Panc1 (cell line): ENCODE results near the gene HNRNPA3. TPM values are rescaled to one million over a fixed set of nuclear protein-coding genes. Genes with fewer than 3 reads are reported as not detected.

Experiments used
- ATAC-seq: fragments of 200-7000 bp; cut with Tn5 transposase; 2 replicates; pipeline ENCODE4 v1.9.1; 2020; ENCODE audit warnings: mild to moderate bottlenecking, moderate library complexity
- BruUV-seq: library from RNA; stranded (reverse); fragments of 400-500 nt; replicated peaks from 2 replicates; lab custom pipeline; 2021; lab: Mats Ljungman, UMichigan
- CTCF ChIA-PET: fragments of 300-600 bp; sonication (Branson Sonifier 250); formaldehyde crosslinking; loops from one replicate; lab custom pipeline; 2022; ENCODE audit warnings: antibody characterized with exemption; lab: Charles Lee
- POLR2A ChIA-PET: fragments of 300-600 bp; sonication (Branson Sonifier 250); formaldehyde crosslinking; loops from one replicate; lab custom pipeline; 2022; ENCODE audit warnings: antibody characterized with exemption; lab: Charles Lee
- DNase-seq: peaks from one replicate; pipeline ENCODE4 v3.0.0-alpha.2; 2010; ENCODE audit warnings: low read depth, low spot score
- H3K27ac ChIP-seq: 2 replicates; pipeline ENCODE4 v1.5.1; 2011; ENCODE audit warnings: mild to moderate bottlenecking, low read length, inconsistent platforms
- H3K27me3 ChIP-seq: fragments of 200-500 bp; sonication (Bioruptor generic); 2 replicates; pipeline ENCODE4 v1.6.0; 2014; ENCODE audit warnings: low read length, inconsistent platforms; ENCODE audit not compliant: control insufficient read depth, insufficient read depth
- H3K36me3 ChIP-seq: fragments of 200-500 bp; sonication (Bioruptor generic); 2 replicates; pipeline ENCODE4 v1.5.1; 2014; ENCODE audit warnings: inconsistent platforms, mild to moderate bottlenecking, low read length, moderate library complexity; ENCODE audit not compliant: control insufficient read depth, insufficient read depth
- H3K4me1 ChIP-seq: 2 replicates; pipeline ENCODE4 v1.5.1; 2011; ENCODE audit warnings: inconsistent platforms, mild to moderate bottlenecking, low read length, moderate library complexity; ENCODE audit not compliant: control insufficient read depth, insufficient read depth
- H3K4me3 ChIP-seq, 2 experiments: 2 replicates each; pipeline ENCODE4 v1.5.1; 2011 to 2012; ENCODE audit warnings: low read depth in 2 of 2, low read length in 2 of 2, mild to moderate bottlenecking in 2 of 2, inconsistent platforms in 1 of 2, moderate library complexity in 1 of 2
- H3K9me3 ChIP-seq: fragments of 200-500 bp; sonication (Bioruptor generic); 2 replicates; pipeline ENCODE4 v1.5.1; 2014; ENCODE audit warnings: low read depth, mild to moderate bottlenecking, inconsistent platforms, low read length, moderate library complexity; ENCODE audit not compliant: control insufficient read depth, insufficient read depth
- CTCF ChIP-seq: fragments of 450-650 bp; IDR thresholded peaks from 2 replicates; pipeline ENCODE4 v1.5.1; 2017; ENCODE audit warnings: mild to moderate bottlenecking
- POLR2AphosphoS5 ChIP-seq: IDR thresholded peaks from 2 replicates; pipeline ENCODE4 v1.6.1; 2012; ENCODE audit warnings: mild to moderate bottlenecking, low read depth, low read length, moderate library complexity
- SIN3A ChIP-seq: IDR thresholded peaks from 2 replicates; pipeline ENCODE4 v1.6.1; 2012; ENCODE audit warnings: low read depth, mild to moderate bottlenecking, low read length, moderate library complexity, borderline replicate concordance; ENCODE audit not compliant: insufficient read depth
- TCF7L2 ChIP-seq: IDR thresholded peaks from 2 replicates; pipeline ENCODE4 v1.6.1; 2011; ENCODE audit warnings: mild to moderate bottlenecking, low read depth, low read length, inconsistent platforms
- in situ Hi-C: cut with HindIII; loops from 2 replicates; pipeline ENCODE4 v1.10.0; 2016; ENCODE audit warnings: low sequenced_read_pairs, low pct_unique_long_range_greater_than_20kb
- intact Hi-C: fragments of 100-400 bp; cut with micrococcal nuclease; formaldehyde crosslinking; loops from one replicate; pipeline ENCODE4 v1.10.0; 2022; ENCODE audit not compliant: unreplicated experiment
- total RNA-seq: library from RNA; stranded (reverse); gene quantifications from one replicate; pipeline ENCODE4 v1.2.1, GENCODE V29; 2021; ENCODE audit not compliant: unreplicated experiment
- TF ChIP-seq, protein P1 (sequence below), 2 experiments: IDR thresholded peaks; 2 replicates each; pipeline ENCODE4 v1.6.1; 2011 to 2012; ENCODE audit warnings: low read depth in 2 of 2, control low read depth in 1 of 2, low read length in 1 of 2, mild to moderate bottlenecking in 1 of 2, moderate library complexity in 1 of 2; ENCODE audit not compliant: insufficient read depth in 1 of 2

Gene HNRNPA3
- total RNA-seq, 1 experiment from 2014 or later, result 228 TPM

- no peaks in the 10 kb centered on the region for H3K9me3 ChIP-seq
- in situ Hi-C loops, result no loop called here
- POLR2A ChIA-PET, result no interaction called here
- no peaks in the 10 kb centered on the region; the same call in 1 of the 2 replicates for H3K36me3 ChIP-seq
- no peak for DNase-seq
- no peak overlapping the region for H3K4me3 ChIP-seq
- H3K4me1 ChIP-seq, result peaks cover 98% of the 10 kb centered on the region
- H3K27me3 ChIP-seq, result no peaks in the 10 kb centered on the region
- no TSS peak for BruUV-seq
- CTCF ChIA-PET, result no interaction called here
- H3K27ac ChIP-seq, result peak overlapping the region; percentile 94
- no peak for ATAC-seq
- intact Hi-C loops, result loop anchor here (10.0 kb wide), 1 partner anchor 150 kb away; the partner anchor contains the start of gene AGPS
- no peak for TF ChIP-seq POLR2AphosphoS5
- TF ChIP-seq SIN3A, result no peak
- TF ChIP-seq CTCF, result no peak
- TF ChIP-seq, protein P1, sequence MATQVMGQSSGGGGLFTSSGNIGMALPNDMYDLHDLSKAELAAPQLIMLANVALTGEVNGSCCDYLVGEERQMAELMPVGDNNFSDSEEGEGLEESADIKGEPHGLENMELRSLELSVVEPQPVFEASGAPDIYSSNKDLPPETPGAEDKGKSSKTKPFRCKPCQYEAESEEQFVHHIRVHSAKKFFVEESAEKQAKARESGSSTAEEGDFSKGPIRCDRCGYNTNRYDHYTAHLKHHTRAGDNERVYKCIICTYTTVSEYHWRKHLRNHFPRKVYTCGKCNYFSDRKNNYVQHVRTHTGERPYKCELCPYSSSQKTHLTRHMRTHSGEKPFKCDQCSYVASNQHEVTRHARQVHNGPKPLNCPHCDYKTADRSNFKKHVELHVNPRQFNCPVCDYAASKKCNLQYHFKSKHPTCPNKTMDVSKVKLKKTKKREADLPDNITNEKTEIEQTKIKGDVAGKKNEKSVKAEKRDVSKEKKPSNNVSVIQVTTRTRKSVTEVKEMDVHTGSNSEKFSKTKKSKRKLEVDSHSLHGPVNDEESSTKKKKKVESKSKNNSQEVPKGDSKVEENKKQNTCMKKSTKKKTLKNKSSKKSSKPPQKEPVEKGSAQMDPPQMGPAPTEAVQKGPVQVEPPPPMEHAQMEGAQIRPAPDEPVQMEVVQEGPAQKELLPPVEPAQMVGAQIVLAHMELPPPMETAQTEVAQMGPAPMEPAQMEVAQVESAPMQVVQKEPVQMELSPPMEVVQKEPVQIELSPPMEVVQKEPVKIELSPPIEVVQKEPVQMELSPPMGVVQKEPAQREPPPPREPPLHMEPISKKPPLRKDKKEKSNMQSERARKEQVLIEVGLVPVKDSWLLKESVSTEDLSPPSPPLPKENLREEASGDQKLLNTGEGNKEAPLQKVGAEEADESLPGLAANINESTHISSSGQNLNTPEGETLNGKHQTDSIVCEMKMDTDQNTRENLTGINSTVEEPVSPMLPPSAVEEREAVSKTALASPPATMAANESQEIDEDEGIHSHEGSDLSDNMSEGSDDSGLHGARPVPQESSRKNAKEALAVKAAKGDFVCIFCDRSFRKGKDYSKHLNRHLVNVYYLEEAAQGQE (IDR thresholded peaks at IDR 0.05; ENCODE audit: insufficient read depth in 1 of 2, low read depth in 2 of 2, low read length in 1 of 2), result no peak
- no peak for TF ChIP-seq TCF7L2
Measured at GRCh38 chr2:177244244-177244771, 31.7 kb downstream of the HNRNPA3 start.

DNA sequence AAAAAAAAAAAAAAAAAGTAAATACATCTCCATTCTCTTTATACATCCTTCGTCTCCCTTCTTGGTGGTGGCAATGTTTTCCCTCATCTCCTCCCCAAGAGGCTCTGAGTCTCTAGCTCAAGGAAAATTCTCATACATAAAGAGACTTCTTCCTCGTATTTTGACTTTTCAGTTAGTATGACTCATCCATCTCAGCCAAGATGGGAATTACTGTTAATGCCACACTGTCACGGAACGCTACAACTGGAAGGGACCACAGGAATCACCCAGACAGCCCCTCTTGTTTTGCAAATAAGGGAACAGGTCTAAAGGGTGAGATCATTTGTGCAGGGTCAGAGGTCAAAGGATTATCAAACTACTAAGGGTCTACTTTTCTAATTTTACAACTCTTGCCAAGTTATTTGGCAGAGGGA is 32.4 kb downstream of the HNRNPA3 start:
- Histone ChIP-seq H3K4me3 (no peak overlapping the region), H3K36me3 (no peaks in the 10 kb centered on the region; the same call in 1 of the 2 replicates), H3K9me3 (no peaks in the 10 kb centered on the region), H3K27ac (peak overlapping the region; percentile 94), H3K27me3 (no peaks in the 10 kb centered on the region), H3K4me1 (peaks cover 98% of the 10 kb centered on the region)
- intact Hi-C loops (loop anchor here (10.0 kb wide), 1 partner anchor 150 kb away; the partner anchor contains the start of gene AGPS), in situ Hi-C loops (no loop called here)
- ATAC-seq, result peak; percentile 65
- DNase-seq, result peak; percentile 53
- ChIA-PET POLR2A (no interaction called here), CTCF (no interaction called here)
- TF ChIP-seq POLR2AphosphoS5, result peak; percentile 29; the same call in 1 of the 2 replicates
- TF ChIP-seq, protein P1 (IDR thresholded peaks at IDR 0.05; ENCODE audit: insufficient read depth in 1 of 2, low read depth in 2 of 2, low read length in 1 of 2), result no peak
- no TSS peak for BruUV-seq
